HG02884 (cell line): Measurements from ENCODE around the gene TBC1D22B.
"Not testable (repeated sequence)": the region's sequence is repeated elsewhere in the genome, so short reads cannot be mapped to it uniquely, and the experiment has no call there.

ENCODE experiments used
- ATAC-seq: cut with Tn5 transposase; IDR thresholded peaks from one replicate; pipeline ENCODE4 v1.9.1; 2021; ENCODE audit warnings: mild to moderate bottlenecking, moderate library complexity; ENCODE audit not compliant: unreplicated experiment

Gene TBC1D22B

GRCh38 chr6:37298958-37299357, 41.4 kb downstream of the TBC1D22B start:
- ATAC-seq = no peak

GRCh38 chr6:37299990-37300389, 42.4 kb downstream of the TBC1D22B start:
- ATAC-seq = no peak

GRCh38 chr6:37302086-37302686, 44.6 kb downstream of the TBC1D22B start:
- no peak for ATAC-seq

GRCh38 chr6:37303091-37303660, 45.6 kb downstream of the TBC1D22B start:
- ATAC-seq = no peak

GRCh38 chr6:37303891-37304503, 46.4 kb downstream of the TBC1D22B start:
- no peak for ATAC-seq

GRCh38 chr6:37304766-37305165, 47.2 kb downstream of the TBC1D22B start:
- no peak for ATAC-seq

GRCh38 chr6:37305841-37306425, 48.4 kb downstream of the TBC1D22B start:
- no peak for ATAC-seq

- ATAC-seq = no peak
Measured at GRCh38 chr6:37306624-37307222, 49.2 kb downstream of the TBC1D22B start.

- not testable (repeated sequence) for ATAC-seq
Measured at GRCh38 chr6:37307484-37307883, 49.9 kb downstream of the TBC1D22B start.

GRCh38 chr6:37308069-37308815, 50.7 kb downstream of the TBC1D22B start:
- no peak for ATAC-seq

GRCh38 chr6:37309046-37309445, 51.5 kb downstream of the TBC1D22B start:
- no peak for ATAC-seq

GRCh38 chr6:37309692-37310091, 52.1 kb downstream of the TBC1D22B start:
- ATAC-seq = no peak

- no peak for ATAC-seq
Measured at GRCh38 chr6:37310966-37311365, 53.4 kb downstream of the TBC1D22B start.

- ATAC-seq = no peak
Measured at GRCh38 chr6:37311741-37312473, 54.3 kb downstream of the TBC1D22B start.

- no peak for ATAC-seq
Measured at GRCh38 chr6:37313723-37314486, 56.3 kb downstream of the TBC1D22B start.

GRCh38 chr6:37314487-37315156, 57.0 kb downstream of the TBC1D22B start:
- ATAC-seq = no peak

- ATAC-seq = no peak
Measured at GRCh38 chr6:37315157-37315515, 57.6 kb downstream of the TBC1D22B start.

- ATAC-seq = no peak
Measured at GRCh38 chr6:37316071-37316470, 58.5 kb downstream of the TBC1D22B start.
